Measurements from ENCODE around the gene RAI1. TPM values are rescaled to one million over a fixed set of nuclear protein-coding genes. Genes with fewer than 3 reads are reported as not detected.

The RAI1 gene
- total RNA-seq, 1 donor from 2014 or later: 10.4 TPM

DNA sequence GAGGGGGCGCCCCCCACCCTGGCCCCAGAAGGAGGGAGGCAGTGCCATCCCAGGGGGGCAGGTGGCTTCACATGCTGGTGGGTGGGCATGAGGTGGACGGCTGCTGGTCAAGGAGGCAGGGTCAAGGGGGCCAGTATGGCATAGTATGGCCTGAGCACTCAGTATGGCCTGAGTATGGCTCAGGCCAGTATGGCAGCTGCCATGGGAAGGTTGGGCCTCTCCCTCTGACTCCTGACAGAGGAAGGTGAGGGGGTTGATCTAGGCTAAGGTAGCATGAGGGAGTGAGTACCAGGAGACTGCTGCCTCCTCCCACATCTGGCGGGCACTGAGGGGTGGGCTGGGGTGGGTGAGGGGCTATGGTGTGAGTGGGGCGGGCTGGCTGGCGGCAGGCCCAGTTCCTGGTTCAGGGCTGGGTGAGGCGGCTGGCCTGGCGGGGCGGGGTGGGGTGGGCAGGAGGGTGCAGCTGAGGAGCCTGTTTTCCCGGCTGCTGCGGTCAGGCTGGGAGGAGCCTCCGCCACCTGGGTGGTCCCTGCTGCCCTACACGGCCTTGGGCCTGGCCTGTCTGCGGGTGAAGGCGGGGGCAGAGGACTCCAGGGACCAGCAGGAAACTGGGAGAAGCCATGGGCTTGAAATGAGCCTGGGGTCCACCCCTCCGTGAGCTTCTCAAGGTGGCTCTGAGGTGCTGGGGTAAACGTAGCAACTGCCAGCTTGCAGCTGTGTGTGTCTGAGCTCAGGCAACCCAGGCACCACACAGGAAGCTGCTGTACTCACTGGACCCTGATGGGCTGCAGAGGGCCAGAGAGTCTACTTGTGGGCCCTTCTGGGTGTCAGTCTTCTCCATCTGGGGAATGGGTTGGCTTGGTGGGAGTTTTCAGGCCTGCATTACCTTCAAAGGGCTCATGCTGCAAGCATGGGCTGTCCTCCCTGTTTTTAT, 57.0 kb downstream of the RAI1 start:
- DNase-seq: no peak

DNA sequence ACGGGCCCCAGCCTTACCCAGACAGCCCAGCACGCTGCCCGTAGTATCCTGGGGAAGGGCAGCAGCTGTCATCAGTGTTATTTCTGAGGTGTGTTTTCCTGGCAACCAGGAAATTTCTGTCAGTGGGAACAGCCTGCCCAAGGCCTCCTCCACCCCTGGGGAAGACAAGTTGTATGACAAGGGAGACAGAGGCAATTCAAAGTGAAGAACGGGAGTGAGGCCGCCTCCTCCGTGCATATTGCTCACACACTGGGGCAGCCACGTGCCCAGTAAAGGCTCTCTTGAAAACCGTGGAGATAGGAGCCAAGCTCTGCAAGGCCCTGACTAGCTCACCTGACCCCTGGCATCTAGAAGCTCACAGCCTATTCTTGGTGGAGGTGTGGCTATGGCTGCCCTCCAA, 57.6 kb downstream of the RAI1 start:
- peak; percentile 44 for DNase-seq

DNA sequence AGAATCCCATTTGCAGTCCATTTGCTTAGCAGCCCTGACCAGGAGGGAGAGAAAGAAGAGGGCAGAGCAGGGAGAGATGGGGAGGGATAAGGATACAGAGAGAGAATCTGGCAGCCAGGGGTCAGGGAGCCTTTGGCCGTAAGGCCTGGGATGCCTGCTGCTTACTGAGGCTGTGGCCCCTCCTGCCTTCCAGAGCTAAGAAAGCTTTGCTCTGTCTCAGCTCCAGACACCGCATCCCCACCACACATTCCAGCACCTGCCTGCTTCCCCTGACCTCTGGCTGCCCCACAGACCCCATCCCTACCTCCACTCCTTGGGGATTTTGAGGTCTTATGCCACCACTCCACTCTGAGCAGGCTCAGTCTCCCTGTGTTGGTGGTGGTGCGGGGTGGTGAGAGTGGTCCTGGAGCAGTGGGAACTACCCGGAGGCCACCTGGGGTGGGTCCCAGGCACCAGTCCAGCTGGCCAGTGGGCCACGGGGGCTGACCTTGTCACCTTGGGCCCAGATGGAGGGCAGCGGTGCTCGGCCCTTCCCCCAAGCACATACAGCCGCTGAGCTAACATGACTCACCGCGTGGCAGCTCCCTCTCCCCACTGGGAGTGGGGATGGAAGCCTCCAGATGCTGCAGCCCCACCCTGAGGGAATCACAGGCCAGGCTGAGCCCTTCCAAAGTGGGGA, 58.3 kb downstream of the RAI1 start:
- peak; percentile 59 for DNase-seq

DNA sequence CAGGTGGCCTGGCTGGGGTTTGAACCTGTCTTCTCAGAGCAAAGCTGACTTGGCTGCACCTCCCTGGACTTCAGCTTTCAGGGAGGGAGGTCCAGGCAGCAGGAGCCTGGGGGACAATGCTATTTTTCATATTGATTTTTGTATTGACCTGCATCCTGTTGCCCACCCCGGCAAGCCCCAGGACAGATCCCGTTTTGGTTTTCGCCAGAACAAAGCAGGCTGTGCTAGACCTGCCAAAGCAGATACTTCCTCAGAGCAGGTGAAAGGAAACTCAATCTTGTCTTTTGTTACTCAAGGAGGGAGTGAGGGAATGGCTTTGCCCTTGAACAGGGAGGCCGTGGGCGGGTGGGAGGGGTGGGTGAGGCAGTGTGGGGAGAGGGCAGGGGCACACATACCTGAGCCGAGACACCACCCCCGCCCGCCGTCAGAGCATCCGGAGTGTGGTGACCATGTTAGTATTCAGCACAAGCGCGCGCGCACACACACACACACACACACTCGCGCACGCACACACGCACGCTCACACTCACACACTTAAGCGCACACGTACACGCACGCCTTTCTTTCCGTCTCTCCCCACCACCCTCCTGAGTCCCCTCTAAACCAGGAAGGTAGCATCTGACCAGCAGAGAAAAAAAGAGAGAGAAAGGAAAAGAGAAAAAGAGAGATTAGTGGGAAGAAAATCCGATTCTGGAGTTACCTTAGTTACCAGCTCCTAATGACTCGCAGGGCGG, 59.5 kb downstream of the RAI1 start:
- DNase-seq: no peak

DNA sequence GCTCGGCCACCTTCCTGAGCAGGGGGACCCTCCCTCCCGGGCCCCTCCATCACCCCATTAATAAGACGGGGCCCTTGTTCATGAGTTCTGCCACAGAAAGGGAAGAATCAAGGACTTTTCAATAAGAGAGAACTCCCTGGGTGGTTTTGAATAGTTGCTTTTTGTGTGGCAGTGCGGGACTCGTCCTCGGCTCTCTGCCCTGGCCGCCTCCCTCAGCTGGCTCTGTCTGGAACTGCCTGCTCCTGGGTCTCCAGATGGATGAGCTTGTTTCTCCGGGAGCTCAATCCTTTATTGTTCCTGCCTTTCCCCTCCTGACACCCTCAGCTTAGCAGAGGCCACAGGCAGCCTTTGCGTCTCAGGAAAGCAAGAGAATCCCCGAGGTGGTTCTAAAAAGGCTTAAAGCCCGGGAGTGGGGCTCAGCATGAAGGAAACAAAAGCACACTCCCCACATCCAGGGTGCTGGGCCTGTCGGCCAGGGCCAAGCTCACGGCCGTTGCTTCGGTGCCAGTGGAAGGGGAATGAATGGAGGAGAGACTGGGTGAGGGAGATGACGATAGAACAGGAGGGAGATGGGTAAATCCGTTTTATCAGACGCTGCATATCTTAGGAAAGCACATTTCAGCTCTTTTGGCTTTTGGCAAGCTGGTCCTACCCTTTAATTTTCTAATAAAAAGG, 60.2 kb downstream of the RAI1 start:
- DNase-seq: no peak

DNA sequence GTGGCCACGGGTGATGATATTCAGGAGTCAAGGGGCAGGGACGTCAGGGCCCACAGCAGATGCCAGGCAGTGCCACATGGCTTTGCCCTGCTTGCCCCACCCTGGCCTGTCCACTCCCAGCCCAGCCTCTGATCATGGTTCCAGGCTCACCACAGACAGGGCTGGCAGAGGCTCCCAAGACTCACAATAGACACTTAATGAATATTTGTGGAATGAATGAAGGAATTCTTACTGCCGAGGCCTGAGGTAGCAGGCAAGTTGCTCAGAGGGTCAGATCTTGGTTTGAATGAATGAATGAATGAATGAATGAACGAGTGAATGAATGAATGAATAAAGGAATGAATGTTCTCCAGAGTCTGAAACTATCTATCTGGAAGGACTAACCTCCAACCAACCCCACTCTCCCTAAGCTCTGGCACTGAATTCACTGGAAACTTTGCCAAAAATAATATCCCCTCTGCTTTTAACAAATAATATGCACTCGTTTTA, 60.9 kb downstream of the RAI1 start:
- peak; percentile 32 for DNase-seq

DNA sequence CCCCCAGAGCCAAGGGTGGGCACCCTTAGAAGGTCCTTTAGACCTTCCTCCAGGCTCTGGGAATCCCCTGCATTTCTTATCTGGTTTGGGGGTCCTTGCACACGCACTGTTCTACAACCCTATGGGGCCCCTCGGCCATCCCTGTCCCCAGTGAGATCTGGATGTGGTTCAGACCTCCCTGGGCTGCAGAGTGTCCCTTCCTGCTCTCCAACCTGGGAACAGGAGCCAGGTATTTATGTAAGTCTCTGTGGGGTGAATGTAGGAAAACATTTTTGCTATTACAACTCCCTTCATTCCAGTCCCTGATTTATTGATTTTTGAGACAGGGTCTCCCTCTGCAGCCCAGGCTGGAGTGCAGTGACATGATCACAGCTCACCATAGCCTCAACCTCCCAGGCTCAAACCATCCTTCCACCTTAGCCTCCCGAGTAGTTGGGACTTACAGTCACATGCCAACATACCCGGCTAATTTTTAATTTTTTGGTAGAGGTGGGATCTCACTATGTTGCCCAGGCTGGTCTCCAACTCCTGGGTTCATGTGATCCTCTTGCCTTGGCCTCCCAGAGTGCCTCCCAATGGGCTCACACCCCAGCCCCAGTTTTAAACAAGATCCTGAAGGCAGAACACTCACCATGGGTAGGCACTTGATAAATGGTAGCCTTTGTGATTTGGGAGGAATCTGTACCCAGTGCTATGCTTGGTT, 61.6 kb downstream of the RAI1 start:
- no peak for DNase-seq

DNA sequence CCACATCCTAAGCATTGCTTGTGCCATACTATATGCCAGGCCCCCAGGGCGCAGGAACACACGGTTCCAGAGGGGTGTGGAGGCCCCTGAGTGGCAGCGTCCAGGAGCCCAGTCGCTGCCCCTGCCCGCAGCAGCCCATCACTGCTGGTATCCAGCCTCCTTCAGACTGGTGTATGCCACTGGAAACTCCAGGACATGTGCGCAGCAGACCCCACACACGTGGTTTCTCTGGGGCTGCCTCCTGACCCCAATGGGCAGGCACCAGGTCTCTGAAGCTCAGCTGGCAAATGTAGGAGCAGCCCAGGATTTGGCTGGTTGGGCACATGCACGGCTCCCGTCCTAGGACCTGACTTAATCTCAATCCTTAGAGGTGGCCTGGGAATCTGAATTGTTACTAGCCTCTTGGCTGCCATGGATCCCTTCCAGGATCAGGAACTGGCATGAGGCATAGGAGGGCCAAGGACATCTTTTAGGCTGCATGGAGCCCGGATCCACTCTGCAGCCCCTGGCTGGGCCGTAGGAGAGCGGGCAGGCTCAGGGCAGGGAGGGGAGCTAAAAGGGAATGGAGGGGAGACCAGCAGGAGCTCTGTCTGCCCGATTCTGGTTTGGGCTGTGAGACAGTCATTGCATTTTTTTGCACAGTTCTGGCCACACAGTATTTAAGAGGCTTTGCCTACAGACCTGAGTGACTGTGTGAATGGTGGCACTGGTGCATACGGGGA, 62.3 kb downstream of the RAI1 start:
- DNase-seq: no peak

DNA sequence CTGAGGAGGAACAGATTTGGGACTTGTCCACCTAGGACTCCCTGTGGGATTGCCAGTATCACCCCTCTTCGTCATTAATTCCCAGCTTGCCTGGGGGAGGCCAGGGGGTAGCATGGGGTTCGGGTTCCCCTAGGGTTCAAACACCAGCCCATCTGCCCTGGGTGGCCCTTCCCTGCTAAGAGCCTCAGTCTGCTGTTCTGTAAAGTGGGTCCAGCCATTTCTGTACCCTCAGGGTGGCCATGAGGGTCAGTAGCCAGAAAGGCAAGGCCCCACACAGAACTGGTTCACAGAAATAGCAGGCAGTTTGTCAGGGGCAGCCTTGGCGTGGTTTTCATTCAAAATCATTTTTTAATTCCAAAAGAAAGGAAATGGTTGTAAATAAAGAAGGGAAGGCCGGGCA, 62.9 kb downstream of the RAI1 start:
- no peak for DNase-seq

DNA sequence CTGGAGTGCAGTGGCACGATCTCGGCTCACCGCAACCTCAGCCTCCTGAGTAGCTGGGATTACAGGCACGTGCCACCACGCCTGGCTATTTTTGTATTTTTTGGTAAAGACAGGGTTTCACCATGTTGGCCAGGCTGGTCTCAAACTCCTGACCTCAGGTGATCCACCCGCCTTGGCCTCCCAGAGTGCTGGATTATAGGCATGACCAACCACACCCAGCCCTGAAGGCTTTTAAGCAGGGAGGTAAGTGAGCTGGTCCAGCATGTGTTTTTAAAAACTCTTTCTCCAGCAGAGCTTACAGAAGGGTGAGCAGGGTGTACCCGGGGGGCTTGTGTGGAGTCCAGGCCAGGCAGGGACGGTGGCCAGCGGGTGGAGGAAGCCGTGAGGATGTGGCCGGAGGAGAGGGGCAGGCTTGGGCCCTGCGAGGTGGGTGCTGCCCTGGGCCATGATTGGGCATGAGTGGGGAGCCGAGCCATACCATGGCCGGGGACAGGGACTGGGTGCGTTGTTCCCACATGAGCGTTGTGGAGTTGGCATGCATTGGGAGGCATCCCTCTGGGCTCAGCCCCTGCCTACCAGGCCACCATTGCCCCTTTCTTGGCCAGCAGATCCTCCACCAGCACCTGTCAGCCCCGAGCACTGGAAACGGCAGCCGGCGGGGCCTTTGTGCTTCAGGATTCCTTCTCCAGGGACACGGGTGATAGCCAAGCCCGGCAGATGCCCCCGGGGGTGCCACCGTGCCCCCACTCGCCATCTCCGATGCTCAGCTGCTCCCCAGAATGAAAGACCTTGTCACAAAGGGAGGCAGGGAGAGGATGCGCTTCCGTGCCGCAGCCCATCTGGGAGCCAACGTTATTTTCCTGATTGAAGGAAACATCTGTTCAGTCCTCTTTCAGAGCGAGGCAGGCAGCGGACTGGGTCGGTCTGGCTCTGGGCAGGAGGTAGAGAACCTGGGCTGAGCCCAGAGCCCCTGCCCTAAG, 64.5 kb downstream of the RAI1 start:
- peak; percentile 27 for DNase-seq

DNA sequence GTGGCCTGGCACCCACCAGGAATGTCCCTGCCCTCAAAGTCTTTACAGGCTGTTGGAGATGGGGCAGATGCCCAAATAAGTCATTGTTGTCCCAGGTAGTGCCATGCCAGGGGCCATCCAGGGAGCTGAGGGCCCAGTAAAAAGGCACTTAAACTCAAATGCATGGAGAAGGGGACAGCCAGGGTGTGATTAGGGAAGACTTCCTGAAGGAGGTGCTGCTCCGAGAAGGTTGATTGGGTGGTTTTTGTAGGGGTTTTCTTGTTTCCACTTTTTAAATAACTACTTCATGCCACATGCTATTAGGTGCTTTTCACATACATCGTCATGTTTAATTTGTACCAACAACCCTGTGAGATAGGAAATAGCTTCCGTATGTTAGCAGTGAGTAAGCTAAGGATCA, 66.9 kb downstream of the RAI1 start:
- peak; percentile 12 for DNase-seq

DNA sequence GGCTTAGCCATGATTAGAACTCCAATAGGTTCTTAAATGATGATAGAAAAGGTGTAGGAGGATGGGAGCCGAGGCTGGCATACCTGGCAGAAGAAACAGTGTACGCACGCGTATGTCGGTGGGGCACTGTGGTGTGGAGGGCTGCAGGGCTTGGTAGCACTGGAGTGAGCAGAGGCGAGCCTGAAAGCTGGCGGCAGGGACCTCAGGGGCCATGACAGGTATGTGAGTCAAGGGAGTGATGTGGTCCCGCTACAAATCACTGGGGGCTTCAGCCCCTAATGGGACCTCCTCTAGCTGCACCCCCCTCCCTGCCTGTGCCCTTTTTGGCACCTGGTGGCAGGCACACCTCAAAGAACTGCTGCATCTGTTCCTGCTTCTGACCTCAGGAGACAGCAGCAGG, 67.3 kb downstream of the RAI1 start:
- no peak for DNase-seq

DNA sequence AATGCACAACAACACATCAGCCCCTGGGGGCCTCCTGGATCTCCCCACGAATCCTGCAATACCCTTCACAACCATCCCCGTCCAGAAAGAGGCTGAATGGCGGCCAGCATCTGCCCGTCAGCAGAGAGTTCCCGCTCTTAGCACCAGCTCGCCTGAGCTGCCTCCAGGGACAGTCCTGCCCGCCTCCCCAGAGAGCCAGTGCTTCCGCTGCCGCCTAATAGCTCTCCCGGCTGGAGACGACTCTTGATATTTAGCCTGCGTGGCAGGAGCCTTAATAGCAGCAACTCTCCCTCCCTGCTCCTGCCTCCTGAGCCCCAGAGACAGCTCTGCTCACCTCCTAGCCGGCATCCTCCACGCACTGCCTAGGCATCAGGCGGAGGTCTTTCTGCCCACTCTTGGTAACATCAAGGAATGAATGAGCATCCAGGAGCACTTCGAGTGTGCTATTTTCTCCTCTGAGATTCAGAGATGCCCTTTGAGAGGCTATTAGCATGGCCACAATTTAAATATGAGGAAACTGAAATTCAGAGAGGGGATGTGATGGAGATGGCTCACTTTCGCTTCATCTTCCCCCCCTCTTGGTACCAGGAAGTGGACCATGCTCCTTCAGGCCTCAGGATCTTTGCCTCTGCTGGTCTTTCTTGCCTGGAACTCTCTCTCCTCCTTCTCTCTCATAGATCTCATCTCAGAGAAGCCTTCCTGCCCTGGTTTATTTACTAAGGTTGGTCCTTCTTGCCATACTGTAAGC, 67.9 kb downstream of the RAI1 start:
- DNase-seq: no peak

DNA sequence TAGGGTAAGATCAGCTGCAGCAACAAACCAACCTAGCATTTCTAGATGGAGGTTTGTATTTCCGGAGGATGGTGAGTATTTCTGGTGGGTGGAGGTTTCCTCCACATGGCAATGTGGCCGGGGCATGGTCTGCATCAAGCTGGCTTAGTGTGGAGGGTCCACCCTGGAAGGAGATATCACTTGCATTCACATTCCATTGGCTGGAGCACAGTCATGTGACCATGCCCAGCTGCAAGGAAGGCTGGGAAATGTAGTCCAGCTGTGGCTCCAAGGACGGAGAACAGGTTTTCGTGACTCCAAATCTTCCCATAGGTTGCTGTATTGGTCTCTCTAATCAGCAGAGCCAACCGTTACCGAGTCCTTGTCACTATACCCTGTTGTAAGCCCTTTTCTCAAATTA, 68.7 kb downstream of the RAI1 start:
- DNase-seq: peak; percentile 71

DNA sequence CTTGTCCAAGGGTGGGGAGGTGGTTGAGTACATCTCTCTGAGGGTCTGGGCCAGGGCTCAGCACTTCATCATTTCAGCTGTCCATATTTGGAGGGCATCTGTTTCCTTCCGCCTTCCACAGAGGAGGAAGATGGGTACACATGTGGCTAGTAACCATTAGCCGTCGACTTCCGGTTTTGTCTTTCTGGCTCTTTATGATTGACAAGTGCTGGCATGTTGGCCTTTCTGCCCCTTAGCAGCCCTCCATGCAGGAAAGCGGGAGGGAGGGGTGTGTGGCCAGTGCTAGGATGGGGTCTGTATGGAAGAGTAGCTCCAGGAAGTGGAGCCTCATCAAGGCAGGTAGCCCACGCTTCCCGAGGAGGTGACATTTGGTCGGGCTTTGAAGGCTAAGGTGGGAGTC, 69.6 kb downstream of the RAI1 start:
- no peak for DNase-seq

DNA sequence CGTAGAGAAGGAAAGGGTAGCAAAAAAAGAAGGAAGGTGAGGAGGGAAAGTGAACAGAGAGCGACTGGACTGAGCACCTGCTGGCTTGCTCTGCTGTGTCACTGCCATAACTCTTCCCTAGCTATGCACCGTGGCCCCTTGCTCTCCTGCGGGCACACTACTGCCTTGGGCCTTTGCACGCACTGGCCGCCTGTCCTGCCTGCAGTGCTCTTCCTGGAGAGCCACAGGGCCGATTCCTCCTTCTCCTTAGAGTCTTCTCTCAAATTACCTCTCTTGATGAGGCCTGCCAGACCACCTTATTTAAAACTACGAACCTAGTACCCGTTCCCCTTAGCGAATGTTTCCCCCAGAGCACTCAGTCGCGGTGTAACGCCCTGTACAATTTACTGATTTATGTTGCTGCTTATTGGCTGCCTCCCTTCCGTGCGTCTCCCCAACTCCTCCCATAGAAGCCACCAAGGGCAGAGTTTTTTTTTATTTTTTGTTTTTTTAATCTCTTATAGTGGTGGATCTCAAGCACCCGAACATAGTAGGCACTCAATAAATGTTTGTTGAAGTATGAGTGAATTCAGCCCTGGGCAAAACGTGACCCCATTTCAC, 70.3 kb downstream of the RAI1 start:
- peak; percentile 28 for DNase-seq

DNA sequence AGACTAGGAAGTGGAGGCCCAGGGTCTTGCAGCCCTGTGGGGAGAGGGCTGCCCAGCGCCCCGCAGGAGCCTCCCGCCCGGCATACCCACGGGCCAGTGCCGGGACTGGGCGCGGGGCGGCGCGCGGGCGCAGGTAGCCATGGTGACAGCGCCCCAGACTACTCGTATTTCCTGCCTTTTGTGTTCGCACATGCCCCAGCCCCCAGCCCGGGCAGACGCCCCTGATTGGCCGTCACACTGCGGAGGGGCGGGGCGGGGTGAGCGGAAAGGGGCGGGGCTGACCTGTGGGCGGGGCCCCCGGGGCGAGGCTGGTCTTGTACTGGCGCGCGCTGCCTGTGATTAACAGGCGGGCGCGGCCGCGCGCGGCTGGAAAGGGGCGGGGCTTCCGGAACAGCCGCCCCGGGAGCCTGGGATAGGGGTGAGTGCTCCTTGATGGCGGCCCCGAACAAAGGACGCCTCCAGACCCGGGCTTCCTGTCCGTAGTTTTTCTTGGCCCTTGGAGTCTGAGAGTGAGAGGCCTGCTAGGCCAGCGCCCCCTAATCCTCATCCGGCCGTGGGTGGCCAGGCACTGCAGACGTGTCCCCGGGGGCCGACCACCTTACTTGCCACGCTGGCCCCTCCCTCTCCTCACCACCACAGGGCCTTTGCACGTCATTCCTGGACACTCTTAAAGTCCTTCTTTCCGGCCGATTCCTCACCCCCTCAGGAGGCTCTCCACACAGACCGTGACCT, 71.0 kb downstream of the RAI1 start:
- DNase-seq: peak; percentile 97

DNA sequence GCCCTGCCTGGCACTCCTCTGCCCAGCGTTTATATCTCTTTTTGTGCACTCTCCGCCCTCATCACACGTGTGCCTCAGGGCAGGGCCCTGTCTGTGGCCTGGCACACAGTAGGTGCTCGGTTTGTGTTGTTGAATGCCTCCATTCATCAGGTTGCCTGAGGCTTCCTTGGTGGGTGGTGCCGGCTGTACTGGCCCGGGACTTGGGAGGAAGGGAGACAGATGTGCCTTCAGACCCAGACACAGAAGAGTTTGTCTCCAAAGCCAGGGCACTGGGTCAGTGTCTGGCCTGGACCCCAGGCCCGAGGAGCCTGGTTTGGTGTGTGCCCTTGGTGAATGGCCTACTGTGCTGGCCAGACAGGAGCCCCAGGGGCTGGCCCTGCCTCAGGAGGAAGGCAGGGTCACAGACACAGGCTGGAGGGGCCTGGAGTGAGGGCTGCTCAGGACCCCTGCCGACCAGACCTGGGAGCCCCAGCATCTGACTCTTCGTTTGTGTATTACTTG, 71.6 kb downstream of the RAI1 start:
- DNase-seq: peak; percentile 21

Data from dermis blood vessel endothelial cell (primary cell).